Liver (tissue), 9 donors: ENCODE measurements around the gene SPTBN5. TPM values are rescaled to one million over a fixed set of nuclear protein-coding genes. Genes with fewer than 3 reads are reported as not detected.

Experiments
- DNase-seq: peaks from one replicate; pipeline ENCODE4 v3.0.0-alpha.2; 2017; ENCODE audit warnings: low spot score
- H3K27ac ChIP-seq, 2 donors: one replicate each; pipeline ENCODE4 v1.7.0; 2013; ENCODE audit warnings: inconsistent platforms in 2 of 2, low read length in 2 of 2, control low read depth in 1 of 2, low read depth in 1 of 2, mild to moderate bottlenecking in 1 of 2
- H3K27me3 ChIP-seq, 4 donors: one replicate each; pipeline versions ENCODE4 v1.6.1 to v1.7.0; 2013; ENCODE audit warnings: low read length in 3 of 4, inconsistent platforms in 1 of 4, mild to moderate bottlenecking in 1 of 4, moderate library complexity in 1 of 4; ENCODE audit not compliant: control insufficient read depth in 4 of 4, insufficient read depth in 4 of 4
- H3K36me3 ChIP-seq, 4 donors: one replicate each; pipeline versions ENCODE4 v1.6.1 to v1.7.0; 2013; ENCODE audit warnings: low read length in 3 of 4, mild to moderate bottlenecking in 3 of 4, low read depth in 1 of 4, moderate library complexity in 1 of 4; ENCODE audit not compliant: control insufficient read depth in 4 of 4, insufficient read depth in 3 of 4
- H3K4me1 ChIP-seq, 4 donors: one replicate each; pipeline versions ENCODE4 v1.6.1 to v1.7.0; 2013; ENCODE audit warnings: low read length in 3 of 4, mild to moderate bottlenecking in 3 of 4, moderate library complexity in 1 of 4; ENCODE audit not compliant: control insufficient read depth in 4 of 4, insufficient read depth in 4 of 4
- H3K4me3 ChIP-seq, 3 donors: one replicate each; pipeline versions ENCODE4 v1.6.1 to v1.7.0; 2013; ENCODE audit warnings: low read length in 3 of 3, control low read depth in 1 of 3, low read depth in 1 of 3, mild to moderate bottlenecking in 1 of 3
- H3K9ac ChIP-seq, 2 donors: one replicate each; pipeline ENCODE4 v1.7.0; 2013; ENCODE audit warnings: low read length in 2 of 2, mild to moderate bottlenecking in 2 of 2, moderate library complexity in 2 of 2, control low read depth in 1 of 2, low read depth in 1 of 2
- H3K9me3 ChIP-seq, 4 donors: one replicate each; pipeline versions ENCODE4 v1.6.1 to v1.7.0; 2013; ENCODE audit warnings: low read length in 3 of 4; ENCODE audit not compliant: control insufficient read depth in 4 of 4
- ATF3 ChIP-seq: IDR thresholded peaks from 2 replicates; pipeline ENCODE4 v1.6.1; 2016; ENCODE audit warnings: antibody characterized with exemption
- CTCF ChIP-seq: fragments of 150-350 bp; IDR thresholded peaks from 2 replicates; pipeline ENCODE4 v1.5.1; 2017; ENCODE audit warnings: improper control_type of control experiment, low read depth, low read length; ENCODE audit not compliant: missing input control
- EGR1 ChIP-seq, 2 donors: IDR thresholded peaks; 2 replicates each; pipeline ENCODE4 v1.6.1; 2016 to 2018; ENCODE audit warnings: antibody characterized with exemption in 2 of 2, low read depth in 2 of 2
- FOXA1 ChIP-seq: IDR thresholded peaks from 2 replicates; pipeline ENCODE4 v1.6.1; 2016; ENCODE audit warnings: antibody characterized with exemption
- FOXA2 ChIP-seq: IDR thresholded peaks from 2 replicates; pipeline ENCODE4 v1.6.1; 2016; ENCODE audit warnings: antibody characterized with exemption
- GABPA ChIP-seq, 2 donors: IDR thresholded peaks in 1 of 2; conservative IDR thresholded peaks in 1 of 2; 2 replicates each; pipeline ENCODE4 v1.6.1; 2016; ENCODE audit warnings: antibody characterized with exemption in 2 of 2, mild to moderate bottlenecking in 1 of 2, moderate library complexity in 1 of 2
- HNF4A ChIP-seq, 2 donors: conservative IDR thresholded peaks; 2 replicates each; pipeline ENCODE4 v1.6.1; 2016; ENCODE audit warnings: antibody characterized with exemption in 2 of 2, mild to moderate bottlenecking in 2 of 2
- HNF4G ChIP-seq: IDR thresholded peaks from 2 replicates; pipeline ENCODE4 v1.6.1; 2016; ENCODE audit warnings: antibody characterized with exemption
- JUND ChIP-seq, 2 donors: IDR thresholded peaks; 2 replicates each; pipeline ENCODE4 v1.6.1; 2016; ENCODE audit warnings: antibody characterized with exemption in 2 of 2
- MAX ChIP-seq: IDR thresholded peaks from 2 replicates; pipeline ENCODE4 v1.6.1; 2016; ENCODE audit warnings: antibody characterized with exemption
- NR2F2 ChIP-seq: IDR thresholded peaks from 2 replicates; pipeline ENCODE4 v1.6.1; 2016; ENCODE audit warnings: antibody characterized with exemption
- RAD21 ChIP-seq, 2 donors: IDR thresholded peaks; 2 replicates each; pipeline ENCODE4 v1.6.1; 2016; ENCODE audit warnings: antibody characterized with exemption in 2 of 2, mild to moderate bottlenecking in 2 of 2
- REST ChIP-seq: IDR thresholded peaks from 2 replicates; pipeline ENCODE4 v1.6.1; 2016; ENCODE audit warnings: antibody characterized with exemption, mild to moderate bottlenecking
- RXRA ChIP-seq, 2 donors: IDR thresholded peaks; 2 replicates each; pipeline ENCODE4 v1.6.1; 2017 to 2018; ENCODE audit warnings: antibody characterized with exemption in 2 of 2, mild to moderate bottlenecking in 1 of 2
- SP1 ChIP-seq: IDR thresholded peaks from 2 replicates; pipeline ENCODE4 v1.6.1; 2018; ENCODE audit warnings: antibody characterized with exemption, mild to moderate bottlenecking
- TAF1 ChIP-seq: conservative IDR thresholded peaks from 2 replicates; pipeline ENCODE4 v1.6.1; 2016; ENCODE audit warnings: antibody characterized with exemption, mild to moderate bottlenecking
- YY1 ChIP-seq: IDR thresholded peaks from 2 replicates; pipeline ENCODE4 v1.6.1; 2016; ENCODE audit warnings: antibody characterized with exemption, mild to moderate bottlenecking
- ZBTB33 ChIP-seq: IDR thresholded peaks from 2 replicates; pipeline ENCODE4 v1.6.1; 2016; ENCODE audit warnings: antibody characterized with exemption
- WGBS: extraction: QIAGEN DNeasy Blood & Tissue Kit; methylation state at CpG from one replicate; pipeline ENCODE4 v1.1.7; 2013; 5-methylcytosine and 5-hydroxymethylcytosine counted together
- polyA plus RNA-seq, 2 donors: library from polyadenylated mRNA; stranded (reverse) in 1 of 2; unstranded in 1 of 2; fragments of 200-250 nt in 1 of 2; fragments of >200 nt in 1 of 2; fragmentation: Nextera tagmentation in 1 of 2; extraction: Ambion mirVana in 1 of 2; gene quantifications; one replicate each; pipeline versions ENCODE4 v1.2.1 to v1.2.3, GENCODE V29; 2013 to 2015
- total RNA-seq, 2 donors: library from RNA; depleted of rRNA; stranded (reverse); fragments of >200 nt; gene quantifications; one replicate each; pipeline ENCODE4 v1.2.3, GENCODE V29; 2014
- donor health status: healthy.
- donor health status: healthy.
- donor health status: healthy.
- donor health status: healthy.
- donor health status: healthy.

The SPTBN5 gene
- total and polyA plus RNA-seq, 4 donors: 0.12 to 1.7 (median 0.17) TPM

- no peaks in the 10 kb centered on the region for H3K27me3 ChIP-seq
- DNase-seq: no peak
- WGBS: 67% methylated on average over 6 of the region's 6 CpGs
- no peak overlapping the region for H3K27ac ChIP-seq
- H3K9me3 ChIP-seq: no peaks in the 10 kb centered on the region
- peaks cover 3 to 51% (median 15%) of the 10 kb centered on the region in 4 donors for H3K36me3 ChIP-seq
- H3K4me3 ChIP-seq: no peak overlapping the region
- TF ChIP-seq GABPA (IDR thresholded peaks at IDR 0.05 in 1 of 2, conservative IDR thresholded peaks at IDR 0.05 in 1 of 2) (no peak), FOXA2 (no peak), RAD21 (IDR thresholded peaks at IDR 0.05) (no peak), MAX (no peak), NR2F2 (no peak), REST (no peak), SP1 (no peak), HNF4A (conservative IDR thresholded peaks at IDR 0.05) (no peak), ATF3 (no peak), HNF4G (no peak), JUND (IDR thresholded peaks at IDR 0.05) (no peak), RXRA (IDR thresholded peaks at IDR 0.05) (no peak), TAF1 (no peak), FOXA1 (no peak), EGR1 (IDR thresholded peaks at IDR 0.05; ENCODE audit: low read depth in 2 of 2) (no peak), ZBTB33 (no peak), CTCF (no peak), YY1 (no peak)
- H3K4me1 ChIP-seq: no peaks in the 10 kb centered on the region
- H3K9ac ChIP-seq: no peak overlapping the region
Measured at GRCh38 chr15:41820791-41821423, 72.9 kb downstream of the SPTBN5 start.
